A673 (cell line): ENCODE data around the gene ZBTB39. TPM values are rescaled to one million over a fixed set of nuclear protein-coding genes. Genes with fewer than 3 reads are reported as not detected.
"Not testable (repeated sequence)": the region's sequence is repeated elsewhere in the genome, so short reads cannot be mapped to it uniquely, and the experiment has no call there.

Experiments used
- BruUV-seq: library from RNA; stranded (reverse); fragments of 400-500 nt; replicated peaks from 2 replicates; lab custom pipeline; 2021; lab: Mats Ljungman, UMichigan
- CTCF ChIA-PET: fragments of 300-600 bp; sonication (Branson Sonifier 250); formaldehyde crosslinking; loops from one replicate; lab custom pipeline; 2022; ENCODE audit warnings: antibody characterized with exemption; lab: Charles Lee
- POLR2A ChIA-PET: fragments of 300-600 bp; sonication (Branson Sonifier 250); formaldehyde crosslinking; loops from one replicate; lab custom pipeline; 2022; ENCODE audit warnings: antibody characterized with exemption; ENCODE audit not compliant: low non-redundant PET; lab: Charles Lee
- DNase-seq: peaks from one replicate; pipeline ENCODE4 v3.0.0-alpha.2; 2015; ENCODE audit warnings: low spot score
- H3K27ac ChIP-seq: fragments of 200-600 bp; sonication (generic); 2 replicates; pipeline ENCODE4 v1.5.1; 2016; ENCODE audit warnings: mixed run types, low read depth, mild to moderate bottlenecking, mixed read lengths, antibody characterized with exemption, low read length; ENCODE audit not compliant: poor library complexity, severe bottlenecking
- H3K27me3 ChIP-seq: fragments of 200-600 bp; sonication (generic); replicated peaks from 2 replicates; pipeline ENCODE4 v1.6.1; 2017; ENCODE audit warnings: mixed run types, low read depth, mild to moderate bottlenecking, mixed read lengths, antibody characterized with exemption, low read length; ENCODE audit not compliant: insufficient read depth, poor library complexity
- H3K36me3 ChIP-seq: fragments of 200-600 bp; sonication (generic); 2 replicates; pipeline ENCODE4 v1.6.1; 2016; ENCODE audit warnings: mixed run types, mild to moderate bottlenecking, mixed read lengths, antibody characterized with exemption, low read length; ENCODE audit not compliant: insufficient read depth, poor library complexity, severe bottlenecking
- H3K4me1 ChIP-seq: fragments of 200-600 bp; sonication (generic); 2 replicates; pipeline ENCODE4 v1.6.1; 2017; ENCODE audit warnings: mixed run types, mild to moderate bottlenecking, mixed read lengths, antibody characterized with exemption, low read length; ENCODE audit not compliant: insufficient read depth, poor library complexity, severe bottlenecking
- H3K4me3 ChIP-seq: fragments of 200-600 bp; sonication (generic); 2 replicates; pipeline ENCODE4 v1.5.1; 2016; ENCODE audit warnings: low read depth, mixed run types, mild to moderate bottlenecking, mixed read lengths, low read length; ENCODE audit not compliant: poor library complexity, severe bottlenecking
- H3K9me3 ChIP-seq: fragments of 200-600 bp; sonication (generic); 2 replicates; pipeline ENCODE4 v1.6.1; 2016; ENCODE audit warnings: mixed run types, low read depth, mild to moderate bottlenecking, mixed read lengths, antibody characterized with exemption, low read length; ENCODE audit not compliant: poor library complexity, severe bottlenecking
- EZH2 ChIP-seq: fragments of 200-600 bp; sonication (generic); IDR thresholded peaks from 2 replicates; pipeline ENCODE4 v1.6.1; 2017; ENCODE audit warnings: borderline replicate concordance, low read depth, mild to moderate bottlenecking, mixed read lengths, antibody characterized with exemption, low read length; ENCODE audit not compliant: poor library complexity, severe bottlenecking
- intact Hi-C: fragments of 100-400 bp; cut with micrococcal nuclease; formaldehyde crosslinking; loops from one replicate; pipeline ENCODE4 v1.10.0; 2022; ENCODE audit not compliant: unreplicated experiment
- total RNA-seq: library from RNA; stranded (reverse); gene quantifications from 2 replicates; pipeline ENCODE4 v1.2.3, GENCODE V29; 2021
- TF ChIP-seq, protein P1 (sequence below): fragments of 300-800, 200-600 bp; sonication (generic); conservative IDR thresholded peaks from 2 replicates; pipeline ENCODE4 v1.5.1; 2017; ENCODE audit warnings: low read depth, mild to moderate bottlenecking, antibody characterized with exemption, low read length, moderate library complexity, mixed read lengths

ZBTB39 gene
- total RNA-seq, 1 experiment from 2014 or later: 18.2 TPM

DNA sequence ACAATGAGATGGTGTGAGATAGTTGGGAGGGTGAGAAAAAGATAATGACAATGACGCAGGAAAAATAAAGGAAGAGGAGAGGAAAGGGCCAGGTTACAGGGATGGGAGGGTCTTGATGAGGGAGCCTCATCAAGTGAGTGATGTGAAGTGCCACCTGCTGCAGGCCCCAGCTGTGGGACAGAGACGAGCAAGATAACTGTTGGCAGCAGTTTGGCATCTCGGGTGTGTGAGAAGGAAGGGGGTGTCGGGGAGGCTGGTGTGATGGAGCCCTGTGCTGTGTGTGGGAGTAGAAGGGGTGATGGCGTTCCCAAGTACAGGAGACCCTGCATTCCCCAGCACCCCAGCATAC is 21.4 kb upstream of the ZBTB39 start:
- POLR2A ChIA-PET: no interaction called here
- CTCF ChIA-PET: no interaction called here
- DNase-seq: no peak
- no TSS peak for BruUV-seq
- Histone ChIP-seq H3K4me1 (peaks cover 5% of the 10 kb centered on the region), H3K27ac (no peak overlapping the region), H3K4me3 (no peak overlapping the region), H3K27me3 (no peaks in the 10 kb centered on the region), H3K9me3 (no peaks in the 10 kb centered on the region), H3K36me3 (no peaks in the 10 kb centered on the region)
- no peak for TF ChIP-seq EZH2
- TF ChIP-seq, protein P1, sequence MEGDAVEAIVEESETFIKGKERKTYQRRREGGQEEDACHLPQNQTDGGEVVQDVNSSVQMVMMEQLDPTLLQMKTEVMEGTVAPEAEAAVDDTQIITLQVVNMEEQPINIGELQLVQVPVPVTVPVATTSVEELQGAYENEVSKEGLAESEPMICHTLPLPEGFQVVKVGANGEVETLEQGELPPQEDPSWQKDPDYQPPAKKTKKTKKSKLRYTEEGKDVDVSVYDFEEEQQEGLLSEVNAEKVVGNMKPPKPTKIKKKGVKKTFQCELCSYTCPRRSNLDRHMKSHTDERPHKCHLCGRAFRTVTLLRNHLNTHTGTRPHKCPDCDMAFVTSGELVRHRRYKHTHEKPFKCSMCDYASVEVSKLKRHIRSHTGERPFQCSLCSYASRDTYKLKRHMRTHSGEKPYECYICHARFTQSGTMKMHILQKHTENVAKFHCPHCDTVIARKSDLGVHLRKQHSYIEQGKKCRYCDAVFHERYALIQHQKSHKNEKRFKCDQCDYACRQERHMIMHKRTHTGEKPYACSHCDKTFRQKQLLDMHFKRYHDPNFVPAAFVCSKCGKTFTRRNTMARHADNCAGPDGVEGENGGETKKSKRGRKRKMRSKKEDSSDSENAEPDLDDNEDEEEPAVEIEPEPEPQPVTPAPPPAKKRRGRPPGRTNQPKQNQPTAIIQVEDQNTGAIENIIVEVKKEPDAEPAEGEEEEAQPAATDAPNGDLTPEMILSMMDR: no peak
- intact Hi-C loops: no loop called here

DNA sequence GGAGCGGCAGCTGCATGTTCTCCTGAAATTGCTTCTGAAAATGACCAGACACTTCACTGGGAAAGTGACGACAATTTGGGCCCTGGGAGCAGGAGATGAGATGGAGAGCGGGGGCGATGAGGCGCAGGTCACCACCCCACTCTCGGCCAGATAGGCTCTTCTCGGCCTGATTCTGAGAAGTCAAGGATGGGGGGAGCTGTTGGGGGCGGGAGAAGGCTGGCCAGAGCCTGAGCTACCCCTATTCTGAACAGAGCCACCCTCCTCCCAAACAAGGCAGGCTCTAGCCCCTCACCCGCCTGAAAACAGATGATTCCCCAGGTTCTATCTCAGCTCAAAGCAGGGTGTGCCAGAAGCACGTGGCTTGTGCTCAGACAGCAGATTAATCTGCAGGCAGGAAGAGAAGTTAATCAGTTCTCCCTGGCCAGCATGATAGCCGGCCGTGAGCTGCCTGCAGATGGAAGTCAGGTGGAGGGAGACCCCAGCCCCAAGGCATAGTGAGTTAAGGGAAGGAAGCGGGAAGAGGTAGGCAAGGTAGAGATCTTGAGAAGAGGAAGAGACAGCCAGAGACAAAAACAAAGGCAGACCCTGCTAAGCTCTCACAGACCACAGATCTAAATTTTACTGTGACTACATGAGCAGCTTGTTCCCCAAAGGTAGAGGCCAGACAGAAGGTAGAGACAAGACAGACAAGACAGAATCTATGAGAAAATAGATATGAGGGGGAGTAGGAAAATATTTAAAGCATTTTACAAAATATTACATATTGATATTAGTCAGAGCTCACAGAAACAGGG is 20.9 kb upstream of the ZBTB39 start:
- Histone ChIP-seq H3K27ac (no peak overlapping the region), H3K4me3 (no peak overlapping the region), H3K4me1 (peaks cover 5% of the 10 kb centered on the region), H3K27me3 (no peaks in the 10 kb centered on the region), H3K9me3 (no peaks in the 10 kb centered on the region), H3K36me3 (no peaks in the 10 kb centered on the region)
- CTCF ChIA-PET: no interaction called here
- BruUV-seq: no TSS peak
- POLR2A ChIA-PET: no interaction called here
- no peak for TF ChIP-seq EZH2
- TF ChIP-seq, protein P1: no peak
- no peak for DNase-seq
- intact Hi-C loops: no loop called here

- no peaks in the 10 kb centered on the region for H3K27me3 ChIP-seq
- BruUV-seq: no TSS peak
- CTCF ChIA-PET: no interaction called here
- H3K36me3 ChIP-seq: no peaks in the 10 kb centered on the region
- intact Hi-C loops: no loop called here
- TF ChIP-seq EZH2: no peak
- TF ChIP-seq, protein P1: no peak
- H3K27ac ChIP-seq: no peak overlapping the region
- POLR2A ChIA-PET: no interaction called here
- H3K9me3 ChIP-seq: no peaks in the 10 kb centered on the region
- no peak overlapping the region for H3K4me3 ChIP-seq
- no peak for DNase-seq
- no peaks in the 10 kb centered on the region for H3K4me1 ChIP-seq
These were observed 18.9 kb upstream of the ZBTB39 start for GRCh38 chr12:57025196-57025595.

DNA sequence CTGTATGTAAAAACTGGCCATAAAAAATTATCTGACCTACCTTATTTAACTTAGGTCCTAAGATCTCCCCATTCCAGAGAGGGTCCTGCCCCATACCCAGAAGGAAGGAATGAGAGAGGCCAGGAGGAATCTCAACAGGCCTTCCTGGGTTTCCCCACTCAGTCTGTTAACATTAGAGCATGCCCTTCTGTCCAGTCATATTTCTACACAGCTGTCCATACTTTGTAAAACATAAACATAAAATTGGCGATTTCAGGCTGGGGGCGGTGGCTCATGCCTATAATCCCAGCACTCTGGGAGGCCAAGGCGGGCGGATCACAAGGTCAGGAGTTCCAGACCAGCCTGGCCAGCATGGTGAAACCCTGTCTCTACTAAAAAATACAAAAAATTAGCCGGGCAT is 16.0 kb upstream of the ZBTB39 start:
- CTCF ChIA-PET: not testable (repeated sequence)

More for the DNA sequence above, 16.0 kb upstream of the ZBTB39 start:
- H3K27me3 ChIP-seq, BruUV-seq, H3K36me3 ChIP-seq, intact Hi-C loops, H3K4me3 ChIP-seq, DNase-seq, H3K9me3 ChIP-seq, H3K4me1 ChIP-seq, POLR2A ChIA-PET, H3K27ac ChIP-seq: not testable (repeated sequence)
